UCSD-AML1 (cell line): ENCODE measurements around the gene HMX1.

Experiments used
- DNase-seq: peaks from one replicate; lab custom pipeline; 2025; ENCODE audit not compliant: unreplicated experiment; lab: John Stamatoyannopoulos, UW

Gene HMX1

GRCh38 chr4:8842614-8843013 is 29.0 kb downstream of the HMX1 start:
- no peak for DNase-seq

DNA sequence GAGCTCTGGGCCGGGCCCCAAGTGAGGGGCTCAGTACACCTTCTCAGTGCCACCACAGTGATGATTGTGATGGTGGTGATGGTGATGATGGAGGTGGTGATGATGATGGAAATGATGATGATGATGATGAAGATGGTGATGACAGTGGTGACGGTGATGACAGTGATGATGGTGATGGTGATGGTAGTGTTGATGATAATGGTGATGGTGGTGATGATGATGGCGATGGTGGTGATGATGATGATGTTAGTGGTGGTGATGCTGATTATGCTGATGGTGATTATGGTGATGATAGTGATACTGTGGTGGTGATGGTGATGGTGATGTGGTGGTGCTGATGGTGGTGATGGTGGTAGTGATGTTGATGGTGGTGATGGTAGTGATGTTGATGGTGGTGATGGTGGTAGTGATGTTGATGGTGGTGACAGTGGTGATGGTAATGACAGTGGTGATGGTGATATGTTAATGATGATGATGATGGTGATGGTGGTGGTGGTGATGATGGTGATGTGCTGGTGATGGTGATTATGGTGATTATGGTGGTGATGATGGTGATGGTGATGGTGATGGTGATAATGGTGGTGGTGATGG is 29.9 kb downstream of the HMX1 start:
- DNase-seq = no peak

- DNase-seq = no peak
Observed at GRCh38 chr4:8840816-8841455, 30.7 kb downstream of the HMX1 start.

GRCh38 chr4:8840006-8840793 is 31.4 kb downstream of the HMX1 start:
- DNase-seq = no peak

GRCh38 chr4:8838961-8839431 is 32.6 kb downstream of the HMX1 start:
- no peak for DNase-seq

- no peak for DNase-seq
Observed at GRCh38 chr4:8838296-8838960, 33.2 kb downstream of the HMX1 start.

DNA sequence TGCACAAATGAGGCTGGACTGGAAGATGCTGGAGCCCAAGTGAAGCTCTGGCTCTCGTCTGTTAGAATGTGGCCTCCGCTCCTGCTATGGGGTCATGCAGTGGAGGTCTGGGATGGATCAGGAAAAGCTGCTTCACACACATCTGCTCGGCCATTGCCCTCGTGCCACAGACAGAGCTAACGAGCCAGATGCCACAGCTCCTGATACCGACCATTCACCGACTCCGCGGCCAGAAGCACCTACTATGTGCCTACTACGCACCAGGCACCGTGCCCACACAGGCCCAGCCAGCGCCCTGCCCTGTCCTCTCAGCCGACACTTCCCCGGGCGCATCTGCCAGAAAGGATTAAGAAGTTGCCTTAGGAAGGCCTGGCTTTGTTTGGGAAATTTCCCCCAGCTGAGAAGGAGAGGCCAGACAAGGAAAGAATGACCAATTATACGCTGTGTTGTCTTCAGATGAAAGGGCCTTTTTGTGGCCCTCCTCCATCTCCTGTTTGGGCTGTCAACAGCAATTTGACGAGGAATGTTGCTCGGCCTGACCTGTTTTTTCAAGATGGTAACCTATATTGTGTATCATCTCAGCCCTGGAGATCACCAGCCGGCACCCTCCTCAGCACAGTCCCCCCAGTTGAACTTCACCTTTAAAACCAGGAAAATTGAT is 34.3 kb downstream of the HMX1 start:
- no peak for DNase-seq

- no peak for DNase-seq
Observed at GRCh38 chr4:8836664-8837171, 34.9 kb downstream of the HMX1 start.

- DNase-seq = no peak
Observed at GRCh38 chr4:8835521-8836365, 35.9 kb downstream of the HMX1 start.

GRCh38 chr4:8834681-8835220 is 36.9 kb downstream of the HMX1 start:
- DNase-seq = no peak

DNA sequence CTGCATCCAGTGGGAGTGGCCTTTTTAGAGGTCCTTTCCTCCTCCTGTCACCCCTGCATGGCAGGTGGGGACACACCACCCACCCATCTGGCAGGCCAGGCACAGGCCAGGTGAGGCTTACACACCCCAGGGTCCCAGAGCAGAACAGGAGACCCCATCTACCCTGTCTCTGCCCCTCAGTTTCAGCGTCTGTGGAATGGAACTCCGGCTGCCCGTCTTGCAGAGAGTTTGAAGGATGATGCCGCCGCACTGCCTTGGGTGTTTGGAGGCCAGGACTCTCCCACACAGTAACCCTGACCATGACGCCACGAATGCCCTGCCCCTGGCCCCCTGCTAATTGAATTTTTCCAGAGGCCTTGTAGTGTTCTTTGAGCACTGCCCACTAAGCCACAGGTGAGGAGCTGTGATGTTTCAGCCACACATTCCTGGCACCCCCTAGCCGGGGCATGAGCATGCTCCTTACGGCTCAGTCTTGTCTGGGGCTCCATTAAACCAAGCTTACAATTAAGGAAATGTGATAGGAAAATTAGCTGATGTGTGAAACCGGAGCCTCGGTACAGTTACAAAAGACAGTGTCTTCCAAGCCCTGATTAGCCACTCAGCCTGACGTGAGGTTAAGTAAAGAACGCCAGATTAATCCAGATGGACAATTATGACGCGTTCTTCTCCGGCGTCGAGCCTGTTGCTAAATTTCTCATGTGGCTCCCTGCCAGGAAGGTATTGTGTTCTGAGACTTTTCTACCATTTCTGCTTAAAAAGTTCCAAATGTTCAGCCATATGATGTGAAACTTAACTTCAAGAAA is 39.3 kb downstream of the HMX1 start:
- no peak for DNase-seq

DNA sequence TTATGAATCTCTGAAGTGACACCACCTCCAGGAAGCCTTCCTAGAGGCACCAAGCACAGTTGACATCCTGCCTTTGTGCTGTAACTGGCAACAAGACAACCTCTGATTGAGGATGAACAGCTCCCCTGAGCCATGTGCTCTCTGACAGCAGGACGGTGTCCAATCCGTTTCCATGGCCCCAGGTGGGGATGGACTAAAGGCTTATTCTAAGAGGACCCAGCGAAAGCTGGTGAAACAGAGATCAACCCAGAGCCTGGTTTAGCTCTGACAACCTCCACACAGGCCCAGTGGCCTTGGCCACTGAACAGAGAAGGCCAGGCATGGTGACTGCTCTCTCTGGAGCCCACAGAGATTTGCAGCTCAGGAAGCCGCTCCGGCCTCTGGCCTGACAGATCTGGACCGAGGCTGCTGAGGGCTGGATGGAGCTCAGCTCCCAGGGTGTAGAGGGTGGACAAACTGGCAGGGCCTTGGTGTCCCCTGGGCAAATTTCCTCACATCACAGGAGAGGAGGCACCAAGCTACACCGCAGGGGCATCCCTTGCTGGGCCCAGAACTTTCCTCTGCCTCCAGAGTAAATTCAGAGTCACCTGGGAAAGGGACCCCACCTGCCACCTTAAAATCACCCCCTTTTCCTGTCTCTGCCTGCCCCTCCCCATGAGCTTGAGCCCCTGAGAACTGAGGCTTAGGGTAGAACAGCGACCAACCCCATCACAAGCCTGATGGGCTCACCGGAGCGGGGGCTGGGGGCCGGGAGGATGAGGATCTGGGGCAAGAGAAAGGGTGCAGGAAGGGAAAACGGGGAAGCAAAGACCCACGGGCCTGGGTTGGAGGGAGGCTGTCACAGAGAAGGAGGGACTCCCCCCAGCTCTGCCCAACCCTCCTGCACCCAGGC is 40.2 kb downstream of the HMX1 start:
- DNase-seq = no peak

DNA sequence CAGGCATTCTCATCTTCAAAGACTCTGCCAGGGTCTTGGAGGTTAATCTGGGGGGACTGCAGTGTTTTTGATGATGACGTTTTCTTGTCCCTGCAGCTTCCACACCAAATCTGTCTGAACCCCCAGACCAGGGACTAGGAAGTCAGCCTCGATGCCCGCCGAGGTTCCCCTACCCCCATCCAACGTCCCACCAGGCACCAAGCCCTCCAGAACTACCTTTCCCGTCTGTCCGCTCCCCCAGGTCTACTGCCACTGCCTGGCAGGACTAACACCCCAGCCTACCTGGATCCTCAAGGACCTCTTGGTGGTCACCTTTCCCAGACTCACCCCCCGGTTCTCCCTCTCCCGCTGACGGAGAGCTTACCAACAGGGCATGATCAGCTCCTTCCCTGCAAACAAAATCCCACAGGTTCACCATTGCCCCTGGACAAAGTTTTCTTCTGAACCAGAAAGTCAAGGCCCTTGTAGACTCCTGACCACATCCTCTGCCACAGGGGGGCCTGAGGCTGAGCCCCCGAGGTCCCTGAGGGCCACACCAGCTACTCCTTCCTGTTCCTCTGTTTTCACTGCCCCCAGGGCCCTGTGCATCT is 40.9 kb downstream of the HMX1 start:
- DNase-seq = no peak

DNA sequence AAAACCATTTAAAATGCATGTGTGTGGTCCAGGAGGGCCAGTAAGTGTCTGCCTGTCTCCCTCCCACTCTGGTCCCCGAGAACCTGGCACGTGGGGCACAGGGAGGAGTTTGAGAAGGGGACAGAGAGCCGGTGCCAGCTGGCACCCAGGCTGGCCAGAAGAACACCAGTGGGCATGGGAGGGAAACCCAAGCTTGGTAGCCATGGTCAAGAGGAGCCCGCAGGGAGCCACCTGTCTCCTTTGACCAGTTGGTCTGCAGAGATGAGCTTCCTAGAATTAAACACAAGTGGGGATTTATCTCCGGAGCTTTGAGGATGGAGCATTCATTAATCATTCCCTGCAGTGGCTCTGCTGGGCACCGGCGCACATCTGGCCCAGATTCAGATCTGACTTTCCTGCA is 41.6 kb downstream of the HMX1 start:
- no peak for DNase-seq

DNA sequence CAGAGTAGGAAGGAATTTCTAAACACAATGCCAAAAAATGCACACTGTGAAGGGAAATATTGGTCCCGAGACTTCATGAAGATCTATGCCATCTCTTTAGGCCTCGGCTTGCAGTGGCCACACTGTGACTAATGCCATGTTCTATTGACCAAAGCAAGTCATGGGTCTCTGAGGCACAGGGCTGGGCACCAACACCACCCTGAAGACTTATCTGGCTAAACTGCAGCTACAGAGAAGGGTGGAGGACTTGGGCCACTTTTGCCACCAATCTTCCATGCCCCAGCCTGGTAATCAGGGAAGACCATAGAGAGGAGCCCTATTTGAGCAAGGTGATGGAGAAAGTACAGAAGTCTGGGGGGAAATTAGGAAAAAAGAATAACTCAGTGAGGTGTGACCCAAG is 42.1 kb downstream of the HMX1 start:
- DNase-seq = no peak

DNA sequence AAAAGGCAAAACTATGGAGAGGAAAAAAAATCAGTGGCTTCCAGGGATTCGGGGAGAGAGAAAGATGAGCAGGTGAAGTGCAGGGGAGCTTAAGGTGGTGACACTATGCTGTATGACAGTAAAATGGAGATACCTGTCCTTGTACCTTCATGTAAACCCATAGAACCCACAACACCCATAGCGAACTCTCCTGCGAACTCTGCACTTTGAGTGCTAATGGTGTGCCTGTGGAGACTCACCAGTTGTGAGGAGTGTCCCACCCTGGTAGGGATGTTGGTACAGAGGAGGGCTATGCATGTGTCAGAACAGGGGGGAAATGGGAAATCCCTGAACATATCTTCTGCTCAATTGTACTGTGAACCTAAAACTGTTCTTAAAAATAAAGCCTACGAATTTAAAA is 42.8 kb downstream of the HMX1 start:
- DNase-seq = no peak

DNA sequence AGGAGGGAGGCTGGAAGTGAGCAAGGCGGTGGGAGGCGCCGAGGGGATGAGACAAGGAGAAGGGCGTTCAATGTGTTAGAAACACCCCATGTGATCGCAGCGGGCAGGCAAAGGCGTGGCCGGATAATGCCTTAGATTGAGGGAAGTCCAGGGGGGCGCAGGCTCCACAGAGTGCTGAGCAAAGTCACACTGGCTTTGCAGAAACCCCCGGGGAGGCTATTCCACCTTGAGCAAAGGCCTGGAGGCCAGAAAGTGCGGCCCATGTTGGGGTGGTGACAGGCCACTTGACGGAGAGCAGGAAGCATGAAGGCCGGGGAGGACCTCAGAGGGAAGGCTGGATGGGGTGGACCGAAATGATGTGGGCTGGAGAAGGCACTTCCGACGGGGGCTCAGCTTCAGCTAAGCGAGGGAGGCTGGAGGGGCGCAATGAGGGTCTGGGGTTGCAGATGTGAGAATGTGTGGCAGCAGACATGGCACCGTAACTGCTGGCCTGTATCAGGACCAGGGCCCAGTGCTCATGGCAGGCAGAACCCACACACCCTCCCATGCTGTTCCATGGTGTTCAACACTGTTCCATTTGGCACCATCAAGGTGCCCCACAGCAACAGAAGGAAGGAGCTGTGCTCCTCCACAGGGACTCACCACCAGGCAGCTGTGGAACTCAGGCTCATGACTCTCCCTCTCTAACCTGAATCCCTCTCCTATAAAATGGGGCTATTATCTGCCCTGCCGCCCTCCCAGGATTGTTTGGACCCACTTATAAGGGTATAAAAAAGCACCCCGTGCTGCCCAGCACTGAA is 50.3 kb downstream of the HMX1 start:
- no peak for DNase-seq
